ENCODE results near the gene NFATC2. TPM values are rescaled to one million over a fixed set of nuclear protein-coding genes. Genes with fewer than 3 reads are reported as not detected.

Gene NFATC2
- polyA plus RNA-seq, 1 of the 3 experiments (the other 2 are of a cell fraction) = 0.36 TPM

- Histone ChIP-seq H3K4me3 (ENCODE audit: low read depth in 2 of 2, low read length in 1 of 2) (no peak overlapping the region), H3K9me2 (no peaks in the 10 kb centered on the region), H3K4me2 (no peak overlapping the region), H3K36me3 (replicated peaks in 1 of 2; ENCODE audit: control insufficient read depth in 1 of 2, insufficient read depth in 2 of 2, low read length in 1 of 2) (no peaks in the 10 kb centered on the region), H3F3A (replicated peaks; ENCODE audit: insufficient read depth) (no peaks in the 10 kb centered on the region), H3K27ac (ENCODE audit: low read depth in 2 of 2, low read length in 1 of 2) (no peak overlapping the region), H3K4me1 (ENCODE audit: control insufficient read depth in 1 of 2, insufficient read depth in 2 of 2, low read depth in 1 of 2, low read length in 1 of 2) (no peaks in the 10 kb centered on the region), H3K9ac (no peak overlapping the region), H3K79me2 (ENCODE audit: insufficient read depth) (no peaks in the 10 kb centered on the region), H4K20me1 (ENCODE audit: insufficient read depth) (no peaks in the 10 kb centered on the region), H3K9me3 (no peaks in the 10 kb centered on the region), H2AFZ (ENCODE audit: low read depth) (no peak overlapping the region), H3K27me3 (ENCODE audit: insufficient read depth) (no peaks in the 10 kb centered on the region)
- no peak for TF ChIP-seq JUND (IDR thresholded peaks at IDR 0.05)
- no peak for TF ChIP-seq FOXJ3 (CRISPR knock-in tag; IDR thresholded peaks at IDR 0.05)
- TF ChIP-seq TCF12 (IDR thresholded peaks at IDR 0.05) = no peak
- no peak for TF ChIP-seq EP300 (IDR thresholded peaks at IDR 0.05; ENCODE audit: borderline replicate concordance in 1 of 2, low read depth in 1 of 2, low read length in 1 of 2)
- no peak for TF ChIP-seq POLR2AphosphoS5 (IDR thresholded peaks at IDR 0.05; ENCODE audit: low read depth, low read length)
- no peak for TF ChIP-seq NFIC (IDR thresholded peaks at IDR 0.05; ENCODE audit: borderline replicate concordance)
- CTCF ChIA-PET = interaction anchor here (1.0 to 2.9 kb wide), 5 partner anchors 9 to 593 kb away, joined by 3 to 16 read pairs (median 4); no protein-coding TSS in a partner anchor
- POLR2A ChIA-PET = no interaction called here
- no peak for DNase-seq
- 94% methylated on average over 5 of the region's 6 CpGs for WGBS (ENCODE audit: low lambda C conversion rate)
Observed at GRCh38 chr20:51574248-51575033, 31.9 kb upstream of the NFATC2 start.

GRCh38 chr20:51573576-51574243 is 31.2 kb upstream of the NFATC2 start:
- 73% methylated on average over 8 of the region's 8 CpGs for WGBS (ENCODE audit: low lambda C conversion rate)
- H3K4me3 ChIP-seq (ENCODE audit: low read depth in 2 of 2, low read length in 1 of 2) = no peak overlapping the region
- no peaks in the 10 kb centered on the region for H3K9me3 ChIP-seq
- H3K9me2 ChIP-seq = no peaks in the 10 kb centered on the region
- H2AFZ ChIP-seq (ENCODE audit: low read depth) = no peak overlapping the region
- H3K79me2 ChIP-seq (ENCODE audit: insufficient read depth) = no peaks in the 10 kb centered on the region
- H3K36me3 ChIP-seq (replicated peaks in 1 of 2; ENCODE audit: control insufficient read depth in 1 of 2, insufficient read depth in 2 of 2, low read length in 1 of 2) = no peaks in the 10 kb centered on the region
- no peak overlapping the region for H3K27ac ChIP-seq (ENCODE audit: low read depth in 2 of 2, low read length in 1 of 2)
- no peaks in the 10 kb centered on the region for H3K4me1 ChIP-seq (ENCODE audit: control insufficient read depth in 1 of 2, insufficient read depth in 2 of 2, low read depth in 1 of 2, low read length in 1 of 2)
- H3K27me3 ChIP-seq (ENCODE audit: insufficient read depth) = no peaks in the 10 kb centered on the region
- CTCF ChIA-PET = interaction anchor here (1.1 to 2.9 kb wide), 3 partner anchors 21 to 592 kb away, joined by 3 to 16 read pairs (median 4); no protein-coding TSS in a partner anchor
- DNase-seq = no peak
- POLR2A ChIA-PET = no interaction called here
- TF ChIP-seq TEAD4 (IDR thresholded peaks at IDR 0.05; ENCODE audit: borderline replicate concordance, insufficient read depth) (no peak), GATA2 (CRISPR knock-in tag; IDR thresholded peaks at IDR 0.05) (no peak), RCOR1 (IDR thresholded peaks at IDR 0.05; ENCODE audit: low read length) (no peak), YY1 (IDR thresholded peaks at IDR 0.05; ENCODE audit: low read depth) (no peak), MEF2A (IDR thresholded peaks at IDR 0.05; ENCODE audit: borderline replicate concordance, low read depth) (no peak)
- no peaks in the 10 kb centered on the region for H4K20me1 ChIP-seq (ENCODE audit: insufficient read depth)
- no peak overlapping the region for H3K9ac ChIP-seq
- H3F3A ChIP-seq (replicated peaks; ENCODE audit: insufficient read depth) = no peaks in the 10 kb centered on the region
- H3K4me2 ChIP-seq = no peak overlapping the region

- Histone ChIP-seq H3K27ac (ENCODE audit: low read depth in 2 of 2, low read length in 1 of 2) (no peak overlapping the region), H4K20me1 (ENCODE audit: insufficient read depth) (no peaks in the 10 kb centered on the region), H2AFZ (ENCODE audit: low read depth) (no peak overlapping the region), H3K4me2 (no peak overlapping the region), H3K36me3 (replicated peaks in 1 of 2; ENCODE audit: control insufficient read depth in 1 of 2, insufficient read depth in 2 of 2, low read length in 1 of 2) (no peaks in the 10 kb centered on the region), H3F3A (replicated peaks; ENCODE audit: insufficient read depth) (no peaks in the 10 kb centered on the region), H3K9ac (no peak overlapping the region), H3K27me3 (ENCODE audit: insufficient read depth) (no peaks in the 10 kb centered on the region), H3K9me2 (no peaks in the 10 kb centered on the region), H3K4me1 (ENCODE audit: control insufficient read depth in 1 of 2, insufficient read depth in 2 of 2, low read depth in 1 of 2, low read length in 1 of 2) (no peaks in the 10 kb centered on the region), H3K9me3 (no peaks in the 10 kb centered on the region), H3K4me3 (ENCODE audit: low read depth in 2 of 2, low read length in 1 of 2) (no peak overlapping the region), H3K79me2 (ENCODE audit: insufficient read depth) (no peaks in the 10 kb centered on the region)
- CTCF ChIA-PET = interaction anchor here (1.0 to 1.4 kb wide), 3 partner anchors 23 to 264 kb away, joined by 3 to 5 read pairs (median 3); no protein-coding TSS in a partner anchor
- DNase-seq = no peak
- WGBS (ENCODE audit: low lambda C conversion rate) = 73% methylated on average over 4 of the region's 4 CpGs
- POLR2A ChIA-PET = no interaction called here
- TF ChIP-seq JUND (IDR thresholded peaks at IDR 0.05) = no peak
- TF ChIP-seq CTCF (IDR thresholded peaks at IDR 0.05) = no peak
- no peak for TF ChIP-seq GABPA (IDR thresholded peaks at IDR 0.05; ENCODE audit: low read depth)
- no peak for TF ChIP-seq ELF1 (IDR thresholded peaks at IDR 0.05)
- no peak for TF ChIP-seq MAX (IDR thresholded peaks at IDR 0.05; ENCODE audit: low read depth)
- no peak for TF ChIP-seq SMC3 (IDR thresholded peaks at IDR 0.05; ENCODE audit: low read depth, low read length)
- no peak for TF ChIP-seq MXI1 (IDR thresholded peaks at IDR 0.05; ENCODE audit: low read depth, low read length)
- TF ChIP-seq ZBTB33 (IDR thresholded peaks at IDR 0.05; ENCODE audit: borderline replicate concordance, low read depth) = no peak
- TF ChIP-seq YY1 (IDR thresholded peaks at IDR 0.05; ENCODE audit: low read depth) = no peak
Observed at GRCh38 chr20:51571460-51571794, 28.9 kb upstream of the NFATC2 start.
